ENCODE data around the gene RPTOR.

RPTOR gene

DNA sequence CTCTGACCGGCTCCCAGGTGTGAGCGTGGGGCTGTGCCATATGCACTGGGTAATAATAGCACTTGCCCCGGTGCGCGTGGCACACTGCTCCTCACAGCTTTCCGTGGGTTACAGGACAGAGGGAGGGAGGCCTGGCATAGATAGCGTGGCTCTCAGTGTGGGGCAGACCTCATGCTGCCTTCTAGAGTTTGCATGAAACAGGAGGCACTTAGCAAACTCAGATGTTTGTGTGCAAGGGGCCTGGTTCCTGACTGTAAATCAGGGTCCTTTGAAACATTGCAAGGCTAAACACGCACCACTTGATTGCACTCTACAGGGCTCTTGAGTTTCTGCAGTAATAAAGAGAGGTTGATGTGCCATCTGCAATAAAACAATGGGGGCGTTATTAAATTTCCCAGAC, 101.7 kb downstream of the RPTOR start:
- DNase-seq: no peak

DNA sequence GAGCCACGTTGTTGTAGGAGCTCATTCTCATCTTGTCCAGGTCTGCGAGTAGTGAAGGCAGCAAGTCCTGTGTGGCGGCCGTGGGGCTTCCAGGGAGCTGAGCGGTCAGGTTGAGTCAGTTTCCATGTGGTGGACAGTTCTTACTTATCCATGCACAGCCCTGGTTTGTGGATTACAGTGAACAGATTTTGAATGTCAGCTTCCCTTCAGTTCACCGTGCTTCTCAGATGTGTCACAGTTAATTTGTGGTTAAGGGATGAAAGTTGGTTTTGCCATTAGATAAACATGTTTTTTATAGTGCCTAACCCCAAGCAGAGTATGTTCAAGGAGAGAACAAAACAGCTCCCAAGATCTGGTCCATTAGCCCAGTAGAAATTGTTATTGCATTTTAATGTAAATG, 103.1 kb downstream of the RPTOR start:
- no peak for DNase-seq

DNA sequence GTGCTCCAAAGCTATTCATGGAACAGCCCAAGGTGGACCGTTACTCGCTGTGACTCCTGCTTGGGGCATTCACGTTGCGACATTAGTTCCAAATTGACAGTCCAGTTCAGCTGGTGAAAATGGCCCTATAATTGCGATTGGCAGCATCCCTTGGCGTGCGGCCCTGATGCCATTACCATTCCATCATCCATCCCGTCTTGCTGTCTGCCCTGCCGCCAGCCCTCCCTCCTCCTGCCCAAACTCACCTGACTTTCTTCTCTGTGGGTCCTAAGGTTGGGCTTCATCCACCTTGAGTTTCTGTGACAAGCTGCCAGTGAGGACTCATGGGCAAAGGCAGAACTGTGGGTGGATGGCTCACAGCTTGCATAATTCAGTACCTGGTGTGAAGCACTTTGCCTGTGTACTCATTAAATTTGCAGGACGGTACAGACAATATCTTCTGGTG, 104.6 kb downstream of the RPTOR start:
- DNase-seq: no peak

DNA sequence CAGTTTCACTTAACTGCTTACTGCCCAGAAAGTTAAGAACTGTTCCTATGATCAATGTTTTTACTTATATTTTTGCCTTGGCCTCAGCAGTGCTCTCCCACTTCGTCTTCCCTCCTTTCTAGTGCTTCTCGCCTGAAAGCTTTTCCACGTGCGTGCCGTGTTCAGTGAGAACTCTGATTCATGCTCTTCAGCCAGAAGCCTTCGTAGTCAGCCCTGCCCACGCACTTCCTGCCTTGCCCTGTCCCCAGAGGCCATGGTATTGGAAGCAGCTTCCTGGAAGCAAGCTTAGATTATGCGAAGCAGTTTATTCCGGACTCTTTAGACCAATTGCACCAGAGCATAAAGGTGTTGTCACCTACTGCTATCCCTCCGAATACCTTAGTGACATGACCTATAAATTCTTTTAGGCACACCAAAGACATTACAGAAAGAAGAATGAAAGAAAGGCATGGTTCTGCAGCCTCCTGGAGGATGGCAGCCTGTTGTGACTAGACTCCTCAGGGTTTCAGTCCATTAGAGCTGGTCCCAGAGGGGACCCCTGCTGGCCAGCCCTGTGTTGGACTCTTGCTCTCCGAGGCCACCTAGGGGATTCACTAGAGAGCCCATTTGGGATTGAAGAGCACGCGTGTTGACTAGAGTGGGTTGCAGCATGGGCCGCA, 105.2 kb downstream of the RPTOR start:
- no peak for DNase-seq

DNA sequence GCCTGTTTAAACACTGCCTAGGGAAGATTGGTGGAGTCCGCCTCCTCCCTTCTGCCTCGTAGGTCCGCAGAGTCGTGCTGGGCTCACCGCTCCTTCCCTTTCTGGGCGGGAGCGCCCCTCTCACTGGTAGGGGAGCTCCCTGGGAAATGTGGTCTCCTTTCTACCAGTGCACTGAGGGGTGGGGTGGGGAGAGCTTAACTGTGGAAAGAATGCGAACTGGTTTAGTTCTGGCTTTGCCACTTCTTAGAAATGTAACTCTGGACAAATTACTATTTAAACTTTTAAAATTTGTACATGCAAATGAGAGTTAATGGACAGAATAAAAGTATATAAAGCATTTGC, 105.7 kb downstream of the RPTOR start:
- no peak for DNase-seq

DNA sequence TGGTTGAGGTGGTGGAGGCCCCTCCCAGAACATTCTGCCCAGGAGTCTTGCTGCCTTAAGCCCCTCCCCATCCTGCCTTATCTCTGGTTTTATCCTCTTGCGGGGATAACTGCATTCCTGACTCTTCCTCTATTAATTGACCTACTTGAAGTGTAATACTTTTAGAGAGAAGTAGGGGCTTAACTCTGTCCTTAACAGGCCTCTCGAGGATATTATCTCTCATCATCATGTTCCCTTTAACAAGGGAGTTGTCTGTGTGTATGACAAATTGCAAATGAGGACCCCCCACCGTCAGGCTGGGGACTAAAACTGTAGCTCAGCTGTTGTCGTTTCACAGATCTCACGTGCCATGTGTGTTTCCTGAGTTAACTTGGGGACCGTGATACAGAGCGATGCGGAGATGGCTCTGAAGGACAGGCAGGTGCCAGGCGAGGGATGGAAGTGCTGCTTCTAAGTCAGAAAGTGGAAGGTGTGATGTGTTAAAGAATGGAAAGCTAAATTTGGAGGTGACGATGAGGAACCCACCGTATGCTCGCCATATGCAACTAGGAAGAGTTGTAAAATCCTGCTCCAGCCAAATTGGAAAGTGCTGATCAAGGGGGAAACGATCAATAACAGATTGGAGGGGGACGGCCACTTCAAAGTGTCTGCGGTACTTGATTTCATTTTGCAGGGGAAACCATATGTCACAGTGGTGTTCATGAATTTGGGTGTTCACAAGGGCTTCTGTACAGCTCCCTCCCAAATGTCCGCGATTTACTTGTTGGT, 106.3 kb downstream of the RPTOR start:
- no peak for DNase-seq

DNA sequence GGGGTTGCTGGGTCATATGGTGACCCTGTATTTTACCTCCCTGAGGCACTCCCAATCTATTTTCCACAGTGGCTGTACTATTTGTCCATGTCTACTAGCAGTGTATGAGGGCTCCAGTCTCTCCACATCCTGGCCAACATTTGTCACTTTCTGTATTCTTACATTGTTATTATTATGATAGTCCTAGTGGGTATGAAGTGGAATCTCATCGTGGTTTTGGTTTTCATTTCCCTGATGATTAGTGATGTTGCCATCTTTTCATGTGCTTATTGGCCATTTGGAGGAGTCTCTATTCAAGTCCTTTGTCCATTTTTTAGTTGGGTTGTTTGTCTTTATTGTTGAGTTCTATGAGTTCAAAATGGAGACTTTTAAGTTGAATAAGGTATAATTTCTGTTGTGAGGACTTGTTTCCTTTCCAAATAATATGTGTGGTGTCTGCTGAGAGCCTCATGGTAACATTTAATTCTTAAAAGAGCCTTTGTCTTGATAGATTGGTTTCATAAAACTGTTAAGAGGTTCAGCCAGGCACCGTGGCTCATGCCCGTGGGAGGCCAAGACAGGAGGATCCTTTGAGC, 108.2 kb downstream of the RPTOR start:
- no peak for DNase-seq

DNA sequence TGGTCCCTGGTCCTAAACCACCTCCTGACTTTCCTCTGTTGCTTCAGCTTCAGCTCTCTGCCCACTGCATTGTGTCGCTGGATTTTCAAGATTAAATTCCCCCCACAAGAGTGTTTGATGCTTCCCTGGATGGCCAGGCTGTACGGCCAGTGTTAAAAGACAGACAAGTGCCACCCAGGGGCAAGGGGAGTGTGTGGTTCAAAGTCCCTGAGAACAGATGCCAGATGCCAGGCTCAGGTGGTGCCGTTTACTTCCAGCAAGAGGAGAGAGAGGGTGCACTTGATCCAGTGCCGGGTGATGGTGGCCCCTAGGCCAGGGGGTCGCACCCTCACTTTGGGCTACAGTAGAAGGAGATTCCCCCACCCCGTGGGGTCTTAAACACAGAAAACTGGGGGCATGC, 109.2 kb downstream of the RPTOR start:
- DNase-seq: no peak

DNA sequence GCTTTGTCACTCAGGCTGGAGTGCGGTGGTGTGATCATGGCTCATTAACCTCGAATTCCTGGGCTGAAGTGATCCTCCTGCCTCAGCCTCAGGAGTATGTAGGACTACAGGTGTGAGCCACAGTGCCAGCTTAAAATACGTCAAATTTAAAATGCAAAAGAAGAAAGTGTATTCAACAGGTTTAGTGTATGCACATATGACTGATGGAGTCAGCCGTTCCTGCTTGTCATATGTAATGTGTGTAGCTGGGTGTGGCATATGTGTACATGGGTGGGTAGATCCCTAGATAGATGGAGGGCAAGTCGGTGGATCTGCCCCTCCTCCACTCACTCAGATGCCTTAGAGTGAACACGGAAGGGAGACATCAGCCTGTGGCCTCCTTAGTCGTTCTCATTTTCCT, 111.0 kb downstream of the RPTOR start:
- no peak for DNase-seq

DNA sequence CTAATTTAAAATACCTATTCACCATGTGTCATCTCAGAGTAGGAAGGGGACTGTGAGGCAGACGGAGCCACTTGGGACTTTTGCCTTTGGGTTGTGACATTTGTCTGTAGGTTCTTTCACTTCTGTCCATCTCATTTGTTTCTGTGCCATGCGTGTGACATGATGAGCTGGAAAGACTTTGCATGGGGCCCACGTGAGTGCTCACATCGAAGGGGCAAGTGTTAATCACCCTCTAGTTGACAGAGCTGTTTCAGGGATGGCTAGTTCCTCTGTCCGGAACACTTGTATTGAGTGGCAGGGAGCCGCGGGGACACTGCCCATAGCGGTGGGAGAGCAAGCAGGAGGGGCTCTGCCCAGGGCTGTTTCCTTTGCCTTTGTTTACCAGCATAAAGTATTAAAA, 112.0 kb downstream of the RPTOR start:
- no peak for DNase-seq

DNA sequence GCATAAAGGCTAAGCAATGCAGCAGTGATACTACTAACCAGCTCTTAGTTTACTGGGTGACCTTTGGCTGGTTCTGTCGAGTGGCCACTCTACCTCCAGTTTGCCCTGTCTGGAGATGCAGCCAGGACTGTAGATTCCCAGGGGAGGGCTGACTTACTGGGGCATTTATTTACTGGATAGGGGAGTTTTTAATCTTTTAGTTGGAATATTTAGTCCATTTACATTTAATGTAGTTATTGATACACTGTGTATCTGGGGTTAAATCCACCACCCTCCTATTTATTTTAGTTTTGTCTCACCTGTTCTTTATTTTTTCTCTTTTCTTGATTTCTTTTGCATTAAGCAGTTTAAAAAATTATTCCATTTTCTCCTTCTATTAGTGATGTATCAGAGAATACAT, 112.9 kb downstream of the RPTOR start:
- DNase-seq: no peak

DNA sequence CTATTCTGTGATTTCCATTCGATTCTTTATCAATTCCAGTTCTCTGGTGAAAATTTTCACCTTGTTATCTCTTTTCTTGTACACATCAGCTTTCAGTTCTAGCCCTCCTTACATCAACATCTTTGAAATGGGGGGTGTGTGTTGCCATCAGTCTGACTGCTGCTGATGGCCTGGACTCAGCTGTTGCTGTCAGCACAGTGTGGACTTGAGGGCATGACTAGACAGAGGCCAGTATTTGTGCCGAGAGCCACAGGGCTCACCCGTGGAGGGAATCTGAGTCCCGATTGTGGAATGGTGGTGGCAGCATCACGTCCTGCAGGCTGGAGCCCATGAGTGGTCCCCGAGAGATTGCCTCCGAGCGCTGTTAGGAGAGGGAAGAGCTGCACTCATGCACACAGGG, 114.2 kb downstream of the RPTOR start:
- DNase-seq: no peak

DNA sequence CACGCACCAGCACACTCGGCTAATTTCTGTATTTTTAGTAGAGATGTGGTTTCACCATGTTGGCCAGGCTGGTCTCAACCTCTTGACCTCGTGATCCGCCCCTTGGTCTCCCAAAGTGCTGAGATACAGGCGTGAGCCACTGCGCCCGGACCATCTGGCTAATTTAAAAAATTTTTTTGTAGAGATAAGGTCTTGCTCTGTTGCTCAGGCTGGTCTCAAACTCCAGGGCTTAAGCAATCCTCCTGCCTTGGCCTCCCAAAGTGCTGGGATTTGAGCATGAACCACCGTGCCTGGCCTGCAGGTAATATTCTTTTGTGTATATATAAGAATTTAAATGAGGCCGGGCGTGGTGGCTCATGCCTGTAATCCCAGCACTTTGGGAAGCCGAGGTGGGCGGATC, 115.0 kb downstream of the RPTOR start:
- no peak for DNase-seq

DNA sequence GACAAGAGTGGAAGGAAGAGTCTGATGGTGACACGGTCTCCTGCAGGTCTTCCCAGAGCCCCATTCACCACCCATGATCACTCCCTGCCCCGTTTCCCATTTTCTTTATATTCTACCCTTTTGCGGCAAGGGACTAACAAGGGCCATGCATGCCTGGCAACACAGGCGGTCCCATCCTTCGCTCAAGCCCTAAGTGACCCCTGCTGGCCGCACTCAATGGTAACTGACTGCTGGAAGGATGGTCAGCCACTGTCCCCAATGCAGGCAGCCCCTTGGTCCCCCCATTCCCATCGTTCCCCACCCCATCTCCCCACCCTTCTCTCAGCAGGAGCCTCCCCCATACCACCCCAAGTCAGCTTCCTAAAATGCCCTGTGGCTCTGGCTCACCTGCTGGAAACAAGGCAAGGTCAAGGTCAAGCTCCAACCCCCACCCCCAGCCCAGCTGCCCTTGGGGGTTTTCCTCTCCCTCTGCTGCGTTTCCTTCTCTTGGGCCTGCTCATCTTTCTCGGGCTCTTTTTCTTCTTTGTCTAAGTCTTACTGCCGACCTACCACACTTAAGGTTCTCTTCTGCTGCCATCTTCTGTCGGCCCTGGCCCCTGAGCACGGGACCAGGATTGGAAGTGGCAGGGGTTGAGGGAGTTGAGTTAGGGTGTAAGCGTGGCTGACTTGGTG, 116.0 kb downstream of the RPTOR start:
- DNase-seq: no peak

DNA sequence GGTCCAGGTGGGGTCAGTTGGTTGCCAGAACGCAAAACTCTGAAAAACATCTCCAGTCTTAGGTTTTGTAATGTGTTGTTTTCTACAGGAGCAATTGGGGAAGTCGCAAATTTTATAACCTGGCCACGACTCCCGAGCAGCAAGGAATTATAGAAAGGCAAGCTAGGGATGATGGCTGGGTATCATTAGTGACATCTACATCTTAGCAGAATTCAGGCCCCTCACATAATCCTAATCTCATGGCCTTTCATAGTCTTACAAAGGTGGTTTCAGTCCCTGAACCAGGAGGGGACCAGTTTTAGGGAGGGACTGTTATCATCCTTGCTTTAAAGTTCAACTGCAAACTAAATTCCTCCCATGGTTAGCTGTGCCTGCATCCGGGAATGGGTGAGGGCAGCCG, 117.9 kb downstream of the RPTOR start:
- no peak for DNase-seq

DNA sequence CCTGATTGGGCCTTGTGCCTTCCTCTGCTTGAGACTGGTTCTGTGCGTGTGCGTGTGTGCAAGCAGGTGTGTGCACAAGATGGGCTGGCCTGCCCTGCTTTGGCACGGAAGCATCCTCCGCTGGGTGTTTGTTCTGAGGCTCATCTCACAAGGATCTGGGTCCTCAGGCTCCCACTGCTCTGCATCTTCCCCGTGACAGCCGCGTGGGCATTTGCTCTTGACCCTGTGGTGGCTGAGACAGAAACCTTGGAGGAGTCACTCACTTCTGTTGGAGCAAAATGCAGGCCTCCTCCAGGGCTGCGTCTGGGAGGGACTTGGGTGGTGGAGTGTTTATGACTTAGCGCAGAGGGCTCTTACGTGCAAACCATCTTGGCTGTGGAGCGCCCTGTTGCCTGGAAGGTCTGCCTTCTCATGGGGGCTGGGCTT, 119.2 kb downstream of the RPTOR start:
- no peak for DNase-seq

DNA sequence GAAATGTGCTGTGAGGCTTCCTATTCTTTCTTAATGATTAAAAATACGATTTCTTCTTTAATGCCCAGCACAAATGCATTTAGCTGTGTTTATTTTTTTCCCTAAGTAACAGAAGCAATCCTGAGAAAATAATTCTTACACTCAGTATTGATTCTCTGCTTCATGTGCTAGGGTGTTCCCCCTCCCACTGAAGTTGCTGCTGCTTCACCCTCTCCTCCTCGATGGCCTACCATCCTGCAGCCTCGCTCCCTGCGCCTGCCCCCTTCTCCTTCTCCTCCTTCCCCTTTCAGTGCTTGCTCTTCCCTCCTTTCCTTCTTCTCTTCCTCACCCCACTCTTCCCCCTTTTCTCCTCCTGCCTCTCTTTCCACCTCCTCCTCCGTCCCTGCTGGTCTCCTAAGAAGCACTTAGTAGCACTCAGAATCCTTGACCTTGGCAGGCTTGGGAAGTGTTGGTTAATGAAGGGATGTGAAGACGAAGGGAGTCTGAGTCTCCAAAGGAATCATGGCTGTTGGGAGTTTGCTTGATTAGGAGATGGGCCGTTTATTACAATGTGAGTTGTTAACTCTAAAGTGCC, 119.7 kb downstream of the RPTOR start:
- no peak for DNase-seq

DNA sequence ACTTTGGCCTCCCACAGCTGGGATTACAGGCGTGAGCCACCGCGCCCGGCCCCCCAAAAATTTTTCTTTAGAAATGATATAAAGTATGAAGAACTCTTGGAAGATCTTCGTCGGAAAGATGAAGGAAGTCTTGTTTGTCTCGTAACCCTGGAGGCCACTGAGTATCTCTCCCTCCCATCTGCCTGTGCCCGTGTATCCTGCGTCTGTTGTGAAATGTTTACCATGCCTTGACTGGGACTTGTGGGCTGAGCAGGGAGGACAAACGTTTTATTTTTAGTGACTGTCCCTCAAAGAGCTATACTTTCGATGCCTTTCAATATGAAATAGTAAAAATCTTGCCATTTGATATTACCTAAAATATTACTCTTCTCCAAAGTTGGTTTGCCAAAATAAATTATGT, 121.2 kb downstream of the RPTOR start:
- DNase-seq: no peak

DNA sequence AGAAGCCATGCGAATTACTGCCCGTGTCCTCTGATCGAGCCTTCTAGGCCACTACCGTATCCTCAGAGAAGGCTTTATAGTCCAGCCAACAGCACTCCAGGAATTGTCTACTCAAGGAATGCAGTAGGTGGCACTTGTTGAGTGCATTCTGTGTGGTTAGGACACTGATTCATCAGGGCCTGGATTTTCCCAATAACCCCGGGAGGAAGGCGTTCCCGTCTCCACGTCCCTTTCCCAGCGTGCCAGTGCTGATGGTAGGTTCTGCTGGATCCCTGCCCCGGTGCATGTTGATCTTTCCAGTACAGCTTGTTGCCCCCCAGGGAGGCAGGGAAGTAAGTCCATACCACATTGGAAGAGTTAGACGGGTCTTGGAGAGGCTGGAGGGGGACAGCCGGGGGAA, 122.2 kb downstream of the RPTOR start:
- DNase-seq: no peak

DNA sequence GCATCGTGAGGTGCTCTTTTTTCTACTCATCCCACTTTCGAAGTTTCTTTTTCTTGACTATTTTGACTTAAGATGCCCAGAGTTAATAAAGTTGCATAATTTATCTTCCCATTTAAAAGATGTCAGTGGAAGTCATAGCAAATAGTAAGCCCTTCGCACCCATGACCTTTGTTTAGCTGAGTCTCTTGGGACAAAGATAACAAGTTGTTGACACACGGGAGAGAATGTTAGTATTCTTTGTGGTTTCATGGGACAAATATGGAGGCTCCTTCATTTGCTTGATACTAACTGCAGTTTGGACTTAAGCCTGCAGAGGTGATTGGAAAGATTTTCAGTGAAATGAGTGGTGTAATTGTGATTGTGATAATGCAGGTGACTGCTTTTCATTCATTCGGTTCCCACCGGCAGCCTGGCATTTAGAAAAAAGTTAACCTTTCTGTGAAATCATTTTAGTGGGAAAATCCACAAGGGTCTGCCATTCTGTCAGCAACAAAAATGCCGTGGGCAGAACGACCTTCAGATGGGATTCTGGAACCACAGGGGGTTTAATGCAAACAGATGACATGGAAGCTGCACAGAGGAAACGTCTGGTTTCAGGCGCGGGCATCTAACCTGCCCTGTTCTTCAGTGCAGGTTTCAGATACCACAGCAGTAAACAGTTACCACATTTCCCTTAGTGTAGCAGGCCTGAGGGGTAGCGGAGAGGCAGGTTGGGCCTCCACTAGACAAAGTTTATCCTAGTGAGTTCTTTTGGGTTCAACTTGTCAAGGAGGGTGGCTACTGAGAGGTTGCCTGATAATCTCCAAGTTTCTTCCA, 123.0 kb downstream of the RPTOR start:
- DNase-seq: no peak

DNA sequence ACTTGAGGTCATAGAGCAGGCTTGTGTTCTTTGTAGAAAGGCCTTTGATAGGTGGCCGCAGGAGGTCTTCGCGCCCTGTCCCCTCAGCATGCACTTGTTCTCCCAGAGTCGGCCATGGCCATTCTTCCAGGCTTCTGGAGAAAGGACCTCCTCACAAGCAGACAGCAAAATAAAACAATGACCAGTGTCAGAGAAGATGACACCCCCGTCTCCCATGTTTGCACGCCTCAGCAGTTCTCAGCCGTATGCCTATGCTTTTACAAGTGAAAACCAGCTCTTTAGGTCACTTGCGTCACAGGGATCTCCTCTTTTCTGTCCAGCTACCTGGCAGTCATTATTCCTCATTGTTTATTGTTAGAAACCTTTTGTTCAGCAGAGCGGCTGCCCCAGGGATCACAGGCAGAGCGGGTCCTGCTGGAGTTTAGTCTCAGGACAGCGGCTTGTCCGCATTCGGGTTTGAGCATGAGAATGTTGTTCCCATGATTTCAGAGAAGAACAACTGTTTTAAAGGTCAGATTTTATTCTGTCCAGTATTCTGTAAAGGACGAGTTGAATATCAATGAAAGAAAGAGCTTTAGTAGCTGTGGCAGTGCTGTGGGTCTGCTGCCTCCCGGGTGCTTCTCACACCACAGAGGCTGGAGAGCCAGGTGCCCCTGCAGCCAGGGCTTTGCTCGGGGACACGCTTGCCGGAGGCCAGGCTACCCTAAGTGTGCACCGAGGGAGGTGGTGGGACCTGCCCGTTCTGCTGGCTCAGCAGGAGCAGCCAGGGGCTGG, 123.9 kb downstream of the RPTOR start:
- DNase-seq: no peak

Data from DMS 273 treated with DMSO at 0.1 percent for 48 hours (cell line).